HUES48 (cell line): ENCODE data around the gene CCND1.
"Not testable (repeated sequence)": the region's sequence is repeated elsewhere in the genome, so short reads cannot be mapped to it uniquely, and the experiment has no call there.

Source experiments
- H3K27ac ChIP-seq: one replicate; pipeline ENCODE4 v1.7.0; 2013; ENCODE audit warnings: low read depth, low read length, inconsistent platforms
- H3K27me3 ChIP-seq: 2 replicates; pipeline ENCODE4 v1.6.1; 2013; ENCODE audit warnings: mild to moderate bottlenecking, low read length; ENCODE audit not compliant: control insufficient read depth, insufficient read depth
- H3K36me3 ChIP-seq: 2 replicates; pipeline ENCODE4 v1.6.1; 2013; ENCODE audit warnings: low read length; ENCODE audit not compliant: control insufficient read depth, insufficient read depth
- H3K4me1 ChIP-seq: 2 replicates; pipeline ENCODE4 v1.6.1; 2013; ENCODE audit warnings: mild to moderate bottlenecking, low read length; ENCODE audit not compliant: control insufficient read depth, insufficient read depth
- H3K4me3 ChIP-seq: 2 replicates; pipeline ENCODE4 v1.5.1; 2013; ENCODE audit warnings: mild to moderate bottlenecking, low read depth, low read length
- H3K9ac ChIP-seq: 2 replicates; pipeline ENCODE4 v1.6.1; 2013; ENCODE audit warnings: mild to moderate bottlenecking, low read depth, low read length, moderate library complexity
- H3K9me3 ChIP-seq: 2 replicates; pipeline ENCODE4 v1.6.1; 2013; ENCODE audit warnings: low read length; ENCODE audit not compliant: control insufficient read depth, insufficient read depth

The CCND1 gene

DNA sequence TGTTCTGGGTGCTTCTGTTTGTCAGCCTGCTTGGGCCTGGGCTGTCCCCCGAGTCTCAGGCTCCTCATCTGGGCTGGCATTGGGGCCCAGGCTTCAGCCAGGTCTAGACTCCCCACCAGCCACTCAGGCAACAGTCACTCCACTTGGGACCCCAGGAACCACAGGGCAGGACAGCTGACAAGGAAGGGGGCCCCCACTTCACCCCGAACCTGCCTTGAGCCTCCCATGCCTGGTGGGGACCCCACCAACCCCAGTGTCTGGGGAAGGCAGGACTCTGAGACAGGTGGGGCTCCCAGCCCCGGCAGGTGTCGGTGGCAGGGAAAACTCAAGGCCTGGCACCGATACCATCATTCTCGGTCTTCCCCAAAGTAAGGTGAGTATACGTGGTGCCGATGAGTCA lies 45.9 kb downstream of the CCND1 start:
- Histone ChIP-seq H3K9me3 (no peaks in the 10 kb centered on the region), H3K36me3 (no peaks in the 10 kb centered on the region), H3K27me3 (peaks cover 6% of the 10 kb centered on the region), H3K27ac (no peak overlapping the region), H3K4me3 (no peak overlapping the region), H3K9ac (no peak overlapping the region), H3K4me1 (no peaks in the 10 kb centered on the region)

DNA sequence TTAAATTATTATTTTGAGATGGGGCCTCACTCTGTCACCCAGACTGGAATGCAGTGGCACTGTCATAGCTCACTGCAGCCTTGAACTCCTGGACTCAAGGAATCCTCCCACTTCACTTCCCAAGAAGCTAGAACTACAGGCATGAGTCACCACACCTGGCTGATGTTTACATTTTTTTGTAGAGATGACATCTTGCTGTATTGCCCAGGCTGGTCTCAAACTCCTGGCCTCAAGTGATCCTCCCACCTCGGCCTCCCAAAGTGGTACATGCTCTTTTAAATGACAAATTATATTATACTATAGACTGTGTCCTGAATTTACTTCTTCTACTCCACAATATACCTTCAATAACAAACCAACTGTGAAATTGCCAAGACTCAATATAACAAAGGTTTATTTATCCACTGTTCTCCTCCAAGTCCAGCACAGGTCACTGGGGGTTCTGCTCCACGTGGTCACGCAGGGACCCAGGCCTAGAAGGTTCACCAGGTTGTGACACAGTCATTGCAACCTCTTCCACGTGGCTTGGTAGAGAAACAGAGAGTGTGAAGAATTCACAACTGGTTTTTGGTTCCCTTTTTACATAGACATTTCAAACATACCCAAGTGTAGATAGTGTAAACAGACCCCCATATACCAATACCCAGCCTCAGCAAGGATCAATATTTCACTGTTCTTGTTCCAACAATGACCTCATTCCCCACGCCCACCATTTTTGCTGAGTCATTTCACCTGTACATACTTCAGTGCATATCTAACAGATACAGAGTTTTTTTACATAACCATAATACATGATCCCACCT lies 47.2 kb downstream of the CCND1 start:
- not testable (repeated sequence) for H3K9me3 ChIP-seq, H3K4me3 ChIP-seq, H3K27me3 ChIP-seq, H3K36me3 ChIP-seq, H3K4me1 ChIP-seq, H3K27ac ChIP-seq, H3K9ac ChIP-seq

DNA sequence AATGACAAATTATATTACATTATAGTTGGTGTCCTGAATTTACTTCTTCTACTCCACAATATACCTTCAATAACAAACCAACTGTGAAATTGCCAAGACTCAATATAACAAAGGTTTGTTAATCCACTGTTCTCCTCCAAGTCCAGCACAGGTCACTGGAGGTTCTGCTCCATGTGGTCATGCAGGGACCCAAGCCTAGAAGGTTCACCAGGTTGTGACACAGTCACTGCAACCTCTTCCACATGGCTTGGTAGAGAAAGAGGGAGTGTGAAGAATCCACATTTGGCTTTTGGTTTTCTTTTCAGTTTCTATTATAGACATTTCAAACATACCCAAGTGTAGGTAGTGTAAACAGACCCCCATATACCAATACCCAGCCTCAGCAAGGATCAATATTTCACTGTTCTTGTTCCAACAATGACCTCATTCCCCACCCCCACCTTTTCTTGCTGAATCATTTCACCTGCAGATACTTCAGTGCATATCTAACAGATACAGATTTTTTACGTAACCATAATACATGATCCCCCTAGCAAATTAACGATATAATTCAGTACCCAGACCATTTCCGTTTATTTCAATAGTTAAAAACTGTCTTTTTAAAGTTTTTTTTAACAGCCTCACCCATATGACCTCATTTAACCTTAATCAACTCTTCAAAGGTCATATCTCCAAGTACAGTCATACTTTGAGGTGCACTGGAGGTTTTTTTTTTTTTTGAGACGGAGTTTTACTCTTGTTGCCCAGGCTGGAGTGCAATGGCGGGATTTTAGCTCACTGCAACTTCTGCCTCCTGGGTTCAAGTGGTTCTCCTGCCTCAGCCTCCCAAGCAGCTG lies 48.7 kb downstream of the CCND1 start:
- Histone ChIP-seq H3K9ac (no peak overlapping the region), H3K4me3 (no peak overlapping the region), H3K27me3 (peaks cover 6% of the 10 kb centered on the region), H3K27ac (no peak overlapping the region), H3K9me3 (no peaks in the 10 kb centered on the region), H3K4me1 (no peaks in the 10 kb centered on the region), H3K36me3 (no peaks in the 10 kb centered on the region)

DNA sequence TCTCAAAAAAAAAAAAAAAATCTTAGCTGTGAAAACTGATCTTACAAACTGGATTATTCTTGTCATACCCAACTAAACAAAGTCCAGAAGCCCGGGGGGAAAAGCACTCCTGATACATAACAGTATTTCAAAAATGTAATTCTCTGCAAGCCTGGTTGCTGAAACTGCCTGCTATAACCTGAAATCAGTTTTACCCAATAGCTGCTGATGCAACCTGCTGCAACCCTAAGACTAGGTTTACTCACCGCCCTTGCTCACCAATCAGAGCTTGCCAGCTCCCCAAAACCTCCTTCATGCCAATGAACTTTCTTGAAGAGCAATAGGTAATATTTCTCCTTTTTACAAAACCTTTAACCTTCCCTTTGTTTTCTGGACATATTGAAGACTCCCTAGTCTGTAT lies 50.5 kb downstream of the CCND1 start:
- no peak overlapping the region for H3K9ac ChIP-seq
- no peak overlapping the region for H3K27ac ChIP-seq
- H3K27me3 ChIP-seq: no peaks in the 10 kb centered on the region
- H3K4me3 ChIP-seq: no peak overlapping the region
- H3K9me3 ChIP-seq: no peaks in the 10 kb centered on the region
- H3K36me3 ChIP-seq: no peaks in the 10 kb centered on the region
- no peaks in the 10 kb centered on the region for H3K4me1 ChIP-seq

DNA sequence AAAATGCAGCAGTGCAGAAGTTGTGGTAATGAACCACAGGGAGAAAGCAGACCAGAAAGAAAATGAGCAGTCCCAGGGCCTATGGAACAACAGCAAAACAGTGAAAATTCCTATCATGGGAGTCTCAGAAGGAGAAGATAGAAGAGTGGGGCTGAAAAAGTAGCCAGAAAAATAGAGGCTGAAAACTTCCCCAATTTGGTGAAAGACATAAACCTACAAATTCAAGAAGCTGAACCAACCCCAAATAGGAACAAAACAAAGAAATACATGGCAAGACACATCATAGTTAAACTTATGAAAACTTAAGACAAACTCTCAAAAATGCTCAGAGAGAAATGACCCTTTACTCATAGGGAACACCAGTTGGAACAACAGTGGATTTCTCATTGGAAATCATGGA lies 51.5 kb downstream of the CCND1 start:
- H3K9me3 ChIP-seq: no peaks in the 10 kb centered on the region
- no peak overlapping the region for H3K9ac ChIP-seq
- H3K4me3 ChIP-seq: no peak overlapping the region
- H3K4me1 ChIP-seq: no peaks in the 10 kb centered on the region
- H3K27me3 ChIP-seq: no peaks in the 10 kb centered on the region
- no peaks in the 10 kb centered on the region for H3K36me3 ChIP-seq
- no peak overlapping the region for H3K27ac ChIP-seq

DNA sequence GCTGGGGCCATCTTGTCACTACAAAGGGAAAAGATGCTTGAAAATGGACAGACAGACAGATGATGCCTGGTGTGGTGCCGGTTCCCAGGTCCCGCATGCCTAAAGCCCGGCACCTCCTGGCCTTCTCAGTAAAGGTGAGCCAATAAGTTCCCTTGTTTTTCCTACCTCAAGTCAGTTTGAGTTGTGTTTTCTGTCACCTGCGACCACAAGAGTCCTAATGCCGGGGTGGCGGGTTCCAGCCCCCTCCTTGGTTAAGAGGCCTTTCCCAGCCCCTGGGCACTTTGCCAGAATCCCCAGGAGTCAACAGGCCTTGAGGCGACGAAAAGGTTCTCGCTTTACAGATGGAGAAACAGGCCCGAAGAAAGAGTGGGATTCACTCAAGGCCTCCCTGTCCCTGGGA lies 53.8 kb downstream of the CCND1 start:
- Histone ChIP-seq H3K27me3 (no peaks in the 10 kb centered on the region), H3K9ac (no peak overlapping the region), H3K36me3 (peaks cover 17% of the 10 kb centered on the region), H3K9me3 (no peaks in the 10 kb centered on the region), H3K4me1 (peaks cover 1% of the 10 kb centered on the region; the same call in 1 of the 2 replicates), H3K4me3 (no peak overlapping the region), H3K27ac (no peak overlapping the region)

DNA sequence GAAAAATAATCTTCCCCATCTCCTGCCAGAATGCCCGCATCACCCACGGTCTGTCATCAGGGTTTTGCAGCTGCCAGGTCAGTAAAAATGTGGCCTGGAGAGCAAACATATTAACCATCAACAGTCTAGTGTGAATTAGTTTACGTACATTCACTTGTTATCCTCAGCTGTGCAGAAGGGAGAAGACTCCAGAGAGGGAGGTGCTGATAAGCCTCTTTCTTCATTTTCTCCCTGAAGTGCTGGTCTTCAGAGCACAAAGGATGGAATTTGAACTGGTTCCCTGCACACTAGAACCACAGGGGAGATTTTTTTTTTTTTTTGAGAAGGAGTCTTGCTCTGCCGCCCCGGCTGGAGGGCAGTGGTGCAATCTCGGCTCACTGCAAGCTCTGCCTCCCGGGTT lies 54.6 kb downstream of the CCND1 start:
- Histone ChIP-seq H3K4me1 (peaks cover 9% of the 10 kb centered on the region), H3K27me3 (no peaks in the 10 kb centered on the region), H3K9me3 (no peaks in the 10 kb centered on the region), H3K27ac (no peak overlapping the region), H3K36me3 (peaks cover 18% of the 10 kb centered on the region), H3K4me3 (no peak overlapping the region), H3K9ac (no peak overlapping the region)

DNA sequence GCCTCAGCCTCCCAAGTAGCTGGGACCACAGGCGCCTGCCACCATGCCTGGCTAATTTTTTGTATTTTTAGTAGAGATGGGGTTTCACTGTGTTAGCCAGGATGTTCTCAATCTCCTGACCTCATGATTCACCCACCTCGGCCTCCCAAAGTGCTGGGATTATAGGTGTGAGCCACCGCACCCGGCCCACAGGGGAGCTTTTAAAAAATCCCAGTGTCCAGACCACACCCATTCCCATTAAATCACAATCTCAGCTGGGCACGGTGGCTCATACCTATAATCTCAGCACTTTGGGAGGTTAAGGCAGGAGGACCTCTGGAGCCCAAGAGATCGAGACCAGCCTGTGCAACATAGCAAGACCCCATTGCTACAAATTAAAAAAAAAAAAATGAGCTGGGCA lies 55.0 kb downstream of the CCND1 start:
- H3K27ac ChIP-seq, H3K9ac ChIP-seq, H3K27me3 ChIP-seq, H3K9me3 ChIP-seq, H3K4me3 ChIP-seq: not testable (repeated sequence)
- Histone ChIP-seq H3K36me3 (peaks cover 18% of the 10 kb centered on the region), H3K4me1 (peaks cover 12% of the 10 kb centered on the region)

DNA sequence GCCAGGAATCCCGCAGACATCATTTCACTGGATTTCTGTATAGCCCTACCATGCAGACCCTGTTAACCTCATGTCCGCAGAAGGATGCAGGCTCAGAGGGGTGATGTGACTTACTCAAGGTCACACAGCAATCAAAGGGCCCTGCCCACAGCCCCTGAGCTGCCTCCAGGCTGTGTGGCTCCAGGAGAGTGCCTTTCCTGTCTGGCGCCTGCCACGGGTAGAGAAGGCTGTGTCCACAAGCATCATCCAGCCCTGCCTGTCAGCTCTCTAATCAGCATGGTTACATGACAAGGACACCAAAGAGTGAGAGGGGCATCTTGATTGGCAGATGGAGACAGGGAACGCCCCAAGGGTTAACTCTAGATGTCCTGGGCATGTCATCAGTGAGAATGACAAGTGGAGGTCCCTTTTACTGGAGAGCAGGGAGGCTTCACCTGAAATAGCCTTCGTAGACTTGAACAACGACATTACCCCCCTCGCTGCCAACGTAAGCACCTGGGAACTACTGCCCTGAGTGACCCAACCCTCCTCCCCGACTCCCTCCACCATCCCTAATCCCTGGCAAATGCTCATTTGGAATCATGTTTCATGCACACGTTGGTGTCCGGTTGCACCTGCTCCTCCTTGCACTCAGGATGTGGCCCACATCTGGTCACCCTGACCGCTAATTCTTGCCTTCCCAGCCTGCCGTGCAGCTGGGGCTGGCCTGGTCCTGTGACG lies 56.0 kb downstream of the CCND1 start:
- H3K4me1 ChIP-seq: peaks cover 15% of the 10 kb centered on the region
- no peaks in the 10 kb centered on the region for H3K9me3 ChIP-seq
- H3K27ac ChIP-seq: no peak overlapping the region
- no peak overlapping the region for H3K9ac ChIP-seq
- peaks cover 18% of the 10 kb centered on the region for H3K36me3 ChIP-seq
- H3K4me3 ChIP-seq: no peak overlapping the region
- H3K27me3 ChIP-seq: no peaks in the 10 kb centered on the region

DNA sequence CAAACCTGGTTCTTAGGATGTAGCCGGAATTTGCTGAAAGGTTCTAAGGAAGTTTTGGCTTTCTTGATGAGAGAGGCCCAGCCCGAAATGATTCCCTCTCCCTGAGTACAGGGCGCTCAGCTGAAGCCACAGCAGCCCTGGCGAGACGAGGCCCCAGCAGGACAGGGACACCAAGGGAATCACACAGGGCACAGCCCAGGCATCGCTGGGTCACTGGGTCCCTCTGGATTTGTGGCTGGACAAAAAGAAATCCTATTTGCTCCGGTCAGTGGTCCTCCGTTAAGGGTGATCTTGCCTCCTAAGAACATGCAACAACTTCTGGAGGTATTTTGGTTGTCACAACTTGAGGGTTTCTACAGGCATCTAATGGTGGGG lies 56.5 kb downstream of the CCND1 start:
- Histone ChIP-seq H3K27me3 (no peaks in the 10 kb centered on the region), H3K4me1 (peaks cover 15% of the 10 kb centered on the region), H3K9me3 (no peaks in the 10 kb centered on the region), H3K4me3 (no peak overlapping the region), H3K9ac (no peak overlapping the region), H3K36me3 (peaks cover 18% of the 10 kb centered on the region), H3K27ac (no peak overlapping the region)

DNA sequence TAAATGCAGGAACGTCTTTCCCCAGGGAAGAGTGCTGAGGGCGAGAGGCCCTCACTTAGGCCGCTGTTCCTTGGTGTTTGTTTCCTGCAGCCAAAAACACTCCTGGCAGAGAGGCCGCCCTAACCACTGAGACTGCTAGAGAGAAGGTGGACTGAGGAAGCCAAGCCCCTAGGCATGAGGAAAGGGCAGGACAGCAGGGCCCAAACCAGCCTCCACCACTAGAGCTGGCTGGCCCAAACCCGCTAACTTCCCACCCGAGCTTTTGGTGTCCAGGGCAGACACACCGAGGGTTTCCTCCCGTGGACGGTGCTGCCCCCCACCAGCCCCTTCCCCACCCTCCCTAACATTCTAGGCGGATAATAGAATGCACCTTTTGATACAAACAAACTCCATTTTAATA lies 56.9 kb downstream of the CCND1 start:
- H3K4me1 ChIP-seq: peaks cover 15% of the 10 kb centered on the region
- H3K9ac ChIP-seq: no peak overlapping the region
- H3K27me3 ChIP-seq: no peaks in the 10 kb centered on the region
- H3K36me3 ChIP-seq: peaks cover 18% of the 10 kb centered on the region
- no peak overlapping the region for H3K4me3 ChIP-seq
- no peaks in the 10 kb centered on the region for H3K9me3 ChIP-seq
- no peak overlapping the region for H3K27ac ChIP-seq
